DND-41 (cell line): ENCODE data around the gene FNBP1.

Experiments
- EZH2 ChIP-seq: IDR thresholded peaks from 3 replicates; pipeline ENCODE4 v1.6.1; 2012; ENCODE audit warnings: borderline replicate concordance, low read depth, mild to moderate bottlenecking, moderate library complexity, low read length, inconsistent platforms; ENCODE audit not compliant: severe bottlenecking
- TF ChIP-seq, protein P1 (sequence below): IDR thresholded peaks from 2 replicates; pipeline ENCODE4 v1.5.1; 2012; ENCODE audit warnings: borderline replicate concordance, low read length, moderate library complexity, mild to moderate bottlenecking; ENCODE audit not compliant: poor library complexity, severe bottlenecking; ENCODE audit errors: extremely low read depth

DNA sequence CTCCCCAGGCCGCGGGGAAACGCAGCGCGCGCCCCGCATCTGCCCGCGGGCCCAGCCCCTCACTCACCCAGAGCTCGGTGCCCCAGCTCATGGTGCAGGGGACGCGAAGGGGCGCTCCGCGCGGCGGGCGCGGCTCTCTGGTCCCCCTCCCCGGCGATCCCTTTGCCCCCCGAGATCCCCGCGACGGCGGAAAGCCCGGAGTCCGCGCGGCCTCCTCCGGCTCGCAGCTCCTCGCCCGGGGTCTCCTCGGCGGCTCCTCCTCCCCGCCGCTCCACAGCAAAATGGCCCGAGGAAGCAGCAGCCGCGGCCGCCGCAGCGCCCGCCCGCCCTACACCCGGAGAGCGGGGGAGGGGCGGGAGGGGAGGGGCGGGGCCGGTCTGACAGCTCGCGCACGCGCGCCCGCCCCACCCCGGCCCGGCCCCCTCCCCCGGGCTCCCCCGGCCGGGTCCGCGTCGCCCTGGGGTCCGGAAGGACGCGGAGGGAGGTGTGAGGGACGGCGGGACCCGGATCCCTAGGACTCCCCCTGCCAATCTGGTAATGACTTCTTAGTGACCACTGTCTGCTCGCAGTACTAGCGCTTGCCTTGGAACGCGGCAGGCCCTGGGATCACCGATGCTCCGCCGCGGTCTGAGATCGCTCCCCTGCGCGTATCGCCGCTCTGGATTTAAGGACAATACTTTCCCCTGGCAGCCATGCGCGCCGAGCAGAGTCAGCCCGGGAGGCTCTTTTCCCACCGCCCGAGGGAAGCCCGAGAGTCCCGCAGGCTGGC is at the start of gene FNBP1:
- TF ChIP-seq, protein P1, sequence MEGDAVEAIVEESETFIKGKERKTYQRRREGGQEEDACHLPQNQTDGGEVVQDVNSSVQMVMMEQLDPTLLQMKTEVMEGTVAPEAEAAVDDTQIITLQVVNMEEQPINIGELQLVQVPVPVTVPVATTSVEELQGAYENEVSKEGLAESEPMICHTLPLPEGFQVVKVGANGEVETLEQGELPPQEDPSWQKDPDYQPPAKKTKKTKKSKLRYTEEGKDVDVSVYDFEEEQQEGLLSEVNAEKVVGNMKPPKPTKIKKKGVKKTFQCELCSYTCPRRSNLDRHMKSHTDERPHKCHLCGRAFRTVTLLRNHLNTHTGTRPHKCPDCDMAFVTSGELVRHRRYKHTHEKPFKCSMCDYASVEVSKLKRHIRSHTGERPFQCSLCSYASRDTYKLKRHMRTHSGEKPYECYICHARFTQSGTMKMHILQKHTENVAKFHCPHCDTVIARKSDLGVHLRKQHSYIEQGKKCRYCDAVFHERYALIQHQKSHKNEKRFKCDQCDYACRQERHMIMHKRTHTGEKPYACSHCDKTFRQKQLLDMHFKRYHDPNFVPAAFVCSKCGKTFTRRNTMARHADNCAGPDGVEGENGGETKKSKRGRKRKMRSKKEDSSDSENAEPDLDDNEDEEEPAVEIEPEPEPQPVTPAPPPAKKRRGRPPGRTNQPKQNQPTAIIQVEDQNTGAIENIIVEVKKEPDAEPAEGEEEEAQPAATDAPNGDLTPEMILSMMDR, result no peak
- no peak for TF ChIP-seq EZH2
